HG03039 (cell line): Measurements from ENCODE around the gene TAOK3.
"Not testable (repeated sequence)": the region's sequence is repeated elsewhere in the genome, so short reads cannot be mapped to it uniquely, and the experiment has no call there.

Experiments used
- ATAC-seq: cut with Tn5 transposase; IDR thresholded peaks from one replicate; pipeline ENCODE4 v1.9.1; 2021; ENCODE audit warnings: mild to moderate bottlenecking, moderate library complexity; ENCODE audit not compliant: unreplicated experiment

Gene TAOK3

DNA sequence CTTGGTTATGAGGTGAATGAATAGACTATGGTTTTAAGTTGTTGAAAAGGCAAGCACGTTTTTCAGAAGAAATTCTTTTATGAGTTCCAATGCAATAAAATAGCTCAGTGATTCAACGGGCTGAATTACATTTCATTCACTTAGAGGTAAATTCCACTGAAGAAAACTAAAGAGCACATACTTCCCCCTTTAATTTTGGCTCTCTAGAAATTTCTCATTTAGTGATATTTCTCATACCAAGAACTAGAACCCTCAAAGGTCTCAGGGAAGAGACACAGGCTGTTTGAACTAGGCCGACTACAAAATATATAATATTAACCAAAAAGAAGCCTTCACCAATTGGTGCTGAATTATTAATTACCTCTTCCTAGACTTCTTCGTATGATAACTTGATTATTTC lies 68.6 kb downstream of the TAOK3 start:
- ATAC-seq = no peak

- ATAC-seq = no peak
Observed at GRCh38 chr12:118302053-118302452, 70.7 kb downstream of the TAOK3 start.

GRCh38 chr12:118299791-118300460 lies 72.8 kb downstream of the TAOK3 start:
- ATAC-seq = no peak

DNA sequence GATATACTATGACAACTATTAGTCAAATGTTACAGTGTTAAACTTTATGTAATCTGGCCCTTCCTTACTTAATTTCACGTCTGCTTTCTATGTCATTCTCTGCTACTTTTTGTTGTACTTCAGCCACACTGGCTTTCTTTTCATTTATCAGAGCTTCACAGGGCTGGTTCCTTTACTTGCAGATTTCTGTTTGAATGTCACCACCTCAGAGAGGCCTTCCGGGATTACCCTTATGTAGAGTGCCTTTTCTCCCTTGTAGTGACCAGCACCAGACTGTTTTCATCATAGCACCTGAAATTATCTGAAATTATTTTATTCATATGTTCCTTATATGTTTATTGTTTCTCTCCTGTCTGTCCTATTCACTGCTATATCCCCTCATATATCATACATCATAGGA lies 75.4 kb downstream of the TAOK3 start:
- ATAC-seq = no peak

DNA sequence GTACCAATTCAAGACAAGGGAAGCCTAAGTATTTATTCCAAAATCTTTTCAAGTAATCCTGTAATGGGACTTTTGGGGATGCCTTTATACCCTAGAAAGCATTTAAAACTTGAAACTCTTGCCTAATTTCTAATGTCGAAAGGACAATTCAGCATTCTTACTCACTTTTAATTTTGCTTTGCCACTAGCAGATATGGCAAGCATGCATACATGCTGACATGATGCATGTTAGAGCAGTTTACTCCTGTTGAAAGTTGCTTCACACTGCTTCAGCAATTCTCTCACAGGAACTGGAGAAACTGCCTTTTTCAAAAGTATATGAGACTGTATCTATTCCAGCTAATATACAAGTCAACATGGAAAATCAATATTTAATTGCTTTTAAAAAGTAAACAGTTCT lies 79.9 kb downstream of the TAOK3 start:
- ATAC-seq = no peak

DNA sequence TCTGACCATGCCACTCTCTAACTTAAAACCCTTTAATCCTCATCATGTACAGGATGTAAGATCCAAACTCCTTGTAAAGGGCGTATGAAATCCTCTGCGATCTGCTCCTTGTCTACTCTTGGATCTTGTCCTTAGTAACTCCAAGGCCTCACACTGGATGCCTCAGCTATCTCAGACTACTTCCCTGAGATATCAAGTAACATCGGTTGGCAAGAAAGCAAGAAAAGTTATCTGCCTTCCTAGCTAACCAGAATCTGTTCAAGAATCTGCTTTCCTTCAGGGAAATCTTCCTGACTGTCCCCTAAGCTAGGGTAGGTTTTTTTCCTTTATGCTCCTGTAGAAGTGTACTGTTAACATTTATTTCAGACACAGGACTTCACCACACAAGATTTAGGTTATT lies 82.6 kb downstream of the TAOK3 start:
- no peak for ATAC-seq

DNA sequence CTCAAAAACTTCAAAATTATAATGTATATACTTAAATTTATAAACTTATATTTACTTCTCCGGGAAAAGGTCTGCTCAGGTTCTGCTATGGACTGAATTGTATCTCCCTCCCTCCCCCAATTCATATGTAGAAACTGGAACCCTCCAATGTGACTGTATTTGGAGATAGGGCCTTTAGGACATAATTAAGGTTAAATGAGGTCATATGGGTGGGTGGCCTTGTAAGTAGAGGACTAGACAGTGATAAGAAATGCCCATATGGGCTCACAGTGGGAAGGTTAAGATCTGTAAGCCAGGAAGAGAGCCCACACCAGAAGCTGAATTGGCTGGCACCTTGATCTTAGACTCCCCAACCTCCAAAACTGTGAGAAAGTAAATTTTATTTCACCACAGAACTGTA lies 84.5 kb downstream of the TAOK3 start:
- ATAC-seq = no peak

- ATAC-seq = no peak
Observed at GRCh38 chr12:118287728-118288127, 85.0 kb downstream of the TAOK3 start.

DNA sequence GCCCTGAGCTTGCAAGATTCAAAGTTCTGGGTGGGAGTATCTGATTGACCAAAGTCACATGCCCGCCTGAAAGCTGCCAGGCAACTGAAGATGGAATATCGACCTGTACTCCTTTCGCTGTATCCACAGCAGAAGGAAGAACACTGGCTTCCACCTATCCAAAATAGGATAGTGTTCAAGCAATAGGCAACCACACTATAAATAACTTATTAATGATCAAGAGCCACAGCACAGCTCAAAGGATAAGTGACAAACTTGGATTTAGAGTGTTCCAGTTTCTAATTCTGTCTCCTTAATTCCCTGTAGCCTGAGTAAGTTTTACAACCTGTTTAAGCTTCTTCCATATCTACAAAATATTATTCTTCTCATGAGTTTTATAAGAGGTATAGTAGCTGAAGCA lies 89.9 kb downstream of the TAOK3 start:
- ATAC-seq = no peak

DNA sequence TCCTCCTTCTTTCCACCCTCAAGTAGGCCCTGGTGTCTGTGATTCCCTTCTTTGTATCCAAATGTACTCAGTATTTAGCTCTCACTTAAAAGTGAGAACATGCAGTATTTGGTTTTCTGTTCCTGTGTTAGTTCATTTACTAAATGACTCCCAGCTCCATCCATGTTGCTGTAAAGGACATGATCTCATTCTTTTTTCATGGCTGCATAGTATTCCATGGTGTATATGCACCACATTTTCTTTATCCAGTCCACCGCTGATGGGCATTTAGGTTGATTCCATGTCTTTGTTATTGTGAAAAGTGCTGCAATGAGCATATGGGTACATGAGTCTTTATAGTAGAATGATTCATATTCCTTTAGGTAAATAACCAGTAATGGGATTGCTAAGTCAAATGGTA lies 94.4 kb downstream of the TAOK3 start:
- not testable (repeated sequence) for ATAC-seq

DNA sequence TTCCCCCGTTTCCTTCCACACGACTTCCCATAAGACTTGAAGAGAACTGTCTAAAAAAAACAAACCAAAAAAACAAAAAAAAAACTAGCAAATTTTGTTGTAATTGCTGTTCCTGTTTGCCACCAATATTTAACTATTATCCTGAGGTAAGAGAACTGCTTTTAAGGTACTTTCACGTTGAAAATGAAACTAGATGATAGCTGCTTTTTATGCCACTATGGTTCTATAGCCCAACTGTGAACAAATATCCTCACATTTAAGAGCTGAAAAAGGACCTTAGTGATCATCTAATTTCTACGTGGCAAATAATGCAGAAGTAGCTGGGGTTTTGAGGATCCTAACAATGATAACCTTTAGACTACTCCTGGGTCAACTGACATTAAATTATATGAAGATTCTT lies 98.6 kb downstream of the TAOK3 start:
- ATAC-seq = no peak

DNA sequence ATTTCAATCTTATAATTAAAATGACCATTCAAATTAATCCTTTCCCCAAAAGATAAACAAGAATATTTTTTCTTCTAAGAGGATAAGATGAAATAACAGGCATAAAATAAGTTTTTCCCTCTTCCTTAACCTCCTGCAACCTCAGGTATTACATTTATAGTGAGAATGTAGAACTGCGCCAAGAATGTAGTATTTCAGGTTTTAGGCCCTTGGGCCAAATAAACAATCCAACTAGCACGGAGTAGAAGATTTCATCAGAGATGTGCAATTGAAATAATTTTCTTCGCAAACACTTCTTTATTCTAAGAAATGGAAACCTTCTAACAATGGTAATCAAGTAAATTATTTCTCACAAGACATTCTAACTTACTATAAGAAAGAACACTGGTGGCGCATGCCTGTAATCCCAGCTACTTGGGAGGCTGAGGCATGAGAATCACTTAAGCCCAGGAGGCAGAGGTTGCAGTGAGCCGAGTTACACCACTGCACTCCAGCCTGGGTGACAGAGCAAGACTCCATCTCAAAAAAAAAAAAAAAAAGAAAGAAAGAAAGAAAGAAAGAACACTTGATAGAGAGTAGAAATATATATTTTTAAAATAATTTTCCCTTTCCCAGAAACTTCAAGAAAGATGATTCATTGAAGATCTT lies 100.8 kb downstream of the TAOK3 start:
- no peak for ATAC-seq

DNA sequence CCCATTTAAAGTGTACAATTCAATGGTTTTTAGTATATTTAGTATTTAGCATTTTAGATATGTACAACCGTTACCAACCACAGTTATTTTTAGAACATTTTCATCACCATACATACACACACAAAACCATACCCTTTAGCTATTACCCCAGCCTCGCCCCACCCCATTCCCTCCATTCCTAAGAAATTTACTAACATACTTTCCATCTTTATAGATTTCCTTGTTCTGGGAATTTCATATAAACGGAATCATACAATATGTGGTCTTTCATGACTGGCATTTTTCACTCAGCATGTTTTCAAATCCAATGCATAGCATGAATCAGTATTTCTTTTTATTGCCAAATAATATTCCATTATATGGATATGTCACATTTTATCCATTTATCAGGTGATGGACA lies 101.5 kb downstream of the TAOK3 start:
- no peak for ATAC-seq

GRCh38 chr12:118269806-118270205 lies 102.9 kb downstream of the TAOK3 start:
- no peak for ATAC-seq

DNA sequence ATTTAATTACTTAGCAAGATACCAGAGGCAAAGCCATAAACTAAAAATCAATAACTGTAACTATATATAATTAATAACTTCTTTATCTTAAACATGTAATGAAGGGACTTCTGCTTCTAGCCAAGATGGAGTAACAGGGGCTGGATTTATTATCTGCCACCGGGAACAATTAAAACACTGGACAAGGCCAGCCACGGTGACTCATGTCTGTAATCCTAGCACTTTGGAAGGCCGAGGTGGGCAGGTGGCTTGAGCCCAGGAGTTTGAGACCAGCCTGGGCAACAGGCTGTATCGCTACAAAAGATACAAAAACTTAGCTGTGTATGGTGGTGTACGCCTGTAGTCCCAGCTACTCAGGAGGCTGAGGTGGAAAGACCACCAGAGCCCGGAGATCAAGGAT lies 113.6 kb downstream of the TAOK3 start:
- ATAC-seq = no peak

- no peak for ATAC-seq
Observed at GRCh38 chr12:118256352-118256751, 116.4 kb downstream of the TAOK3 start.

DNA sequence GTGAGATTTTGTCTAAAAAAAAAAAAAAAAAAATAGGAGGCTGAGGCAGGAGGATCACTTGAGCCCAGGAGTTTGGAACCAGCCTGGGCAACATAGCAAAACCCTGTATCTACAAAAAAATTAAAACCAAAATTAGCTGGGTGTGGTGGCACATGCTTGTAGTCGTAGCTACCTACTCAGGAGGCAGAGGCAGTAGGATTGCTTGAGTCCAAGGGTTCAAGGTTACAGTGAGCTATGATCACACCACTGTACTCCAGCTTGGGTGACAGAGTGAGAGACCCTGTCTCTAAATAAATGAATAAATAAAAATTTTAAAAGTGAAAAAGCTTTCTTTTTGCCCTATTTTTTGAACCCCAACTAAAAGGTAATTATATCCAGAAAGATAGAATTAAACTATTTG lies 123.2 kb downstream of the TAOK3 start:
- ATAC-seq = no peak

GRCh38 chr12:118245886-118246285 lies 126.8 kb downstream of the TAOK3 start:
- not testable (repeated sequence) for ATAC-seq

DNA sequence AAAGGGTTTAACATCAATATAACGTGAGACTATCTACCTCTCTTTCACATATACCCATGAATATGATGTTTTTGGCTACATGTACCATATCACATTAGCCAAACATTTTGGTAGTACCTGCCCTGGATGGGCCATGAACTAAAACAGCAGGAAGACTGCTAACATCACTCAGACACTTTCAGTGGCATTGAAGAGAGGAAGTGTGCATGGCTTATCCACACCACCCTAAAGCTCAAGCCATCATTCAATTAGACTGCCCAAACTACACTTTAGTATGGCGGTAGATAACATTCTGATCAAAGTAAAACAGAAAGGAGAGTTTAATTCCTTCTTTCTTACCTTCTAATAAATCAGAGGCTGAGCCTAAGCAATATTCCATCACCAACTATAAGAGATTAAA lies 133.8 kb downstream of the TAOK3 start:
- no peak for ATAC-seq

DNA sequence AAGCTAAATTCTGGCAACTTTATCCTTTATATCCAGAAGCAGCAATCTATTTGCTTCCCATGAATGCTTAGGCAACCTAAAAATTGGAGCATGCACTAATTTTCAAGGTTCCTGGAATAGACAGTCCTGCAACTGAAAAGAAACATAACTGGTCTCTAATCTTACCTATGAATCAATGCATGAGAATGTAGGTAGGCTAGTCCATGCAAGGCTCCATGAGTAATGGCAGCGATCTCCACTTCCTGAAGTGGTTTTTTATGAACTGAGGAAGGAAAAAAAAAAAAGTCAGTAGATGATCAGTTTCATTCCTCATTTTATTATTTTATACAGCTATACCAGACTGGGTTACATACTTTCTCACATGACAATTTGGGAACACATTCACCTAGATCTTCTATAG lies 134.8 kb downstream of the TAOK3 start:
- ATAC-seq = no peak

DNA sequence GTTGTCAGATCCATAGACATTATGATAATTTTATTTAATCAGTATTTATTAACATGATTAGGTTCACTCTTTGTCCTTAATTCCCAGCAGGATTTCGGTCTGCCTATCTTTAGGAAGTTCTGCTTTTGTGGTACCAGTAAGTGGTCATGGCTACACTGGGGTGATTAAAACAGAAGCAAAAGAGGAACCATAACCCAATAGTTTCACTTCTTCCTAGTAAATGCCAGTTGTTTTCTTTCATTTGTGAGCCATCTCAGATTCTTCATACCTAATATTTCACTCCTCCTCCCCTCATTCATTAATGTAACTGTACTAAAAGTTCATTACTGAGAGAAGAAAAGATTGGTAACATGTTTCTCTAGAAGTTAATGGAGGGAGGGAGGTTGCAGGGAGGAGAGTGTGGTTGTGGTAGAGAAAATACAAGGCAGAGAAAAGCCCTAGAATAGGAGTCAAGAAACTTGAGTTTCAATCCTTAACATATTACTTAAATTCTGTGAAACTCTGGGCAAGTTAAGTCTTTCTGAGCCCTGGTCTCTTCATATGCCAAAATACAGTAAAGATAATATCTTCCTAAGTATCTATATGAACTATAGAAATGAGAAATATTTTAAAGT lies 135.5 kb downstream of the TAOK3 start:
- peak; percentile 56 for ATAC-seq

GRCh38 chr12:118220702-118221101 lies 152.0 kb downstream of the TAOK3 start:
- ATAC-seq = no peak
